HEK293T (cell line): ENCODE measurements around the gene GCNA.

Experiments
- CTCF ChIA-PET: fragments of 350-600 bp; formaldehyde crosslinking; extraction: SDS; loops from one replicate; lab custom pipeline; 2021; ENCODE audit warnings: antibody characterized with exemption, inconsistent platforms; lab: Yijun Ruan, JAX
- POLR2A ChIA-PET: fragments of 350-600 bp; formaldehyde crosslinking; extraction: SDS; loops from one replicate; lab custom pipeline; 2020; ENCODE audit warnings: antibody characterized with exemption, inconsistent platforms; lab: Yijun Ruan, JAX
- DNase-seq: peaks from one replicate; pipeline ENCODE4 v3.0.0; 2012; ENCODE audit warnings: mixed read lengths; ENCODE audit errors: extremely low spot score
- ARNT ChIP-seq: fragments of 450-650 bp; IDR thresholded peaks from 2 replicates; pipeline ENCODE4 v1.6.1; 2017; ENCODE audit warnings: mild to moderate bottlenecking
- BHLHE40 ChIP-seq: fragments of 450-650 bp; IDR thresholded peaks from 2 replicates; pipeline ENCODE4 v1.6.1; 2016; ENCODE audit warnings: mild to moderate bottlenecking, moderate library complexity, borderline replicate concordance
- CTBP1 ChIP-seq: fragments of 450-650 bp; IDR thresholded peaks from 2 replicates; pipeline ENCODE4 v1.6.1; 2016; ENCODE audit warnings: borderline replicate concordance
- ELF4 ChIP-seq: fragments of 450-650 bp; IDR thresholded peaks from 2 replicates; pipeline ENCODE4 v1.6.1; 2017; ENCODE audit warnings: antibody characterized with exemption
- FOXA1 ChIP-seq: fragments of 450-650 bp; IDR thresholded peaks from 2 replicates; pipeline ENCODE4 v1.6.1; 2016; ENCODE audit warnings: mild to moderate bottlenecking
- FOXK2 ChIP-seq: fragments of 450-650 bp; IDR thresholded peaks from 2 replicates; pipeline ENCODE4 v1.6.1; 2016; ENCODE audit warnings: mild to moderate bottlenecking
- FOXM1 ChIP-seq: fragments of 450-650 bp; IDR thresholded peaks from 2 replicates; pipeline ENCODE4 v1.6.1; 2017; ENCODE audit warnings: mild to moderate bottlenecking, borderline replicate concordance
- HDGF ChIP-seq: fragments of 450-650 bp; IDR thresholded peaks from 2 replicates; pipeline ENCODE4 v1.6.1; 2017; ENCODE audit warnings: antibody characterized with exemption, borderline replicate concordance
- L3MBTL2 ChIP-seq: fragments of 450-650 bp; conservative IDR thresholded peaks from 2 replicates; pipeline ENCODE4 v1.6.1; 2016; ENCODE audit warnings: mild to moderate bottlenecking
- LEF1 ChIP-seq: fragments of 450-650 bp; IDR thresholded peaks from 2 replicates; pipeline ENCODE4 v1.6.1; 2017; ENCODE audit warnings: mild to moderate bottlenecking, borderline replicate concordance
- NFRKB ChIP-seq: fragments of 450-650 bp; IDR thresholded peaks from 2 replicates; pipeline ENCODE4 v1.6.1; 2016; ENCODE audit warnings: mild to moderate bottlenecking, moderate library complexity
- SP1 ChIP-seq: fragments of 450-650 bp; IDR thresholded peaks from 2 replicates; pipeline ENCODE4 v1.6.1; 2017
- SUZ12 ChIP-seq: fragments of 450-650 bp; IDR thresholded peaks from 2 replicates; pipeline ENCODE4 v1.6.1; 2016; ENCODE audit warnings: mild to moderate bottlenecking
- TARDBP ChIP-seq: fragments of 450-650 bp; IDR thresholded peaks from 2 replicates; pipeline ENCODE4 v1.6.1; 2016
- ZNF384 ChIP-seq: fragments of 450-650 bp; IDR thresholded peaks from 2 replicates; pipeline ENCODE4 v1.6.1; 2016
- TF ChIP-seq, protein P1 (sequence below): fragments of 450-650 bp; IDR thresholded peaks from 2 replicates; pipeline ENCODE4 v1.6.1; 2016

Gene GCNA, protein sequence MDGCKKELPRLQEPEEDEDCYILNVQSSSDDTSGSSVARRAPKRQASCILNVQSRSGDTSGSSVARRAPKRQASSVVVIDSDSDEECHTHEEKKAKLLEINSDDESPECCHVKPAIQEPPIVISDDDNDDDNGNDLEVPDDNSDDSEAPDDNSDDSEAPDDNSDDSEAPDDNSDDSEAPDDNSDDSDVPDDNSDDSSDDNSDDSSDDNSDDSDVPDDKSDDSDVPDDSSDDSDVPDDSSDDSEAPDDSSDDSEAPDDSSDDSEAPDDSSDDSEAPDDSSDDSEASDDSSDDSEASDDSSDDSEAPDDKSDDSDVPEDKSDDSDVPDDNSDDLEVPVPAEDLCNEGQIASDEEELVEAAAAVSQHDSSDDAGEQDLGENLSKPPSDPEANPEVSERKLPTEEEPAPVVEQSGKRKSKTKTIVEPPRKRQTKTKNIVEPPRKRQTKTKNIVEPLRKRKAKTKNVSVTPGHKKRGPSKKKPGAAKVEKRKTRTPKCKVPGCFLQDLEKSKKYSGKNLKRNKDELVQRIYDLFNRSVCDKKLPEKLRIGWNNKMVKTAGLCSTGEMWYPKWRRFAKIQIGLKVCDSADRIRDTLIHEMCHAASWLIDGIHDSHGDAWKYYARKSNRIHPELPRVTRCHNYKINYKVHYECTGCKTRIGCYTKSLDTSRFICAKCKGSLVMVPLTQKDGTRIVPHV

DNA sequence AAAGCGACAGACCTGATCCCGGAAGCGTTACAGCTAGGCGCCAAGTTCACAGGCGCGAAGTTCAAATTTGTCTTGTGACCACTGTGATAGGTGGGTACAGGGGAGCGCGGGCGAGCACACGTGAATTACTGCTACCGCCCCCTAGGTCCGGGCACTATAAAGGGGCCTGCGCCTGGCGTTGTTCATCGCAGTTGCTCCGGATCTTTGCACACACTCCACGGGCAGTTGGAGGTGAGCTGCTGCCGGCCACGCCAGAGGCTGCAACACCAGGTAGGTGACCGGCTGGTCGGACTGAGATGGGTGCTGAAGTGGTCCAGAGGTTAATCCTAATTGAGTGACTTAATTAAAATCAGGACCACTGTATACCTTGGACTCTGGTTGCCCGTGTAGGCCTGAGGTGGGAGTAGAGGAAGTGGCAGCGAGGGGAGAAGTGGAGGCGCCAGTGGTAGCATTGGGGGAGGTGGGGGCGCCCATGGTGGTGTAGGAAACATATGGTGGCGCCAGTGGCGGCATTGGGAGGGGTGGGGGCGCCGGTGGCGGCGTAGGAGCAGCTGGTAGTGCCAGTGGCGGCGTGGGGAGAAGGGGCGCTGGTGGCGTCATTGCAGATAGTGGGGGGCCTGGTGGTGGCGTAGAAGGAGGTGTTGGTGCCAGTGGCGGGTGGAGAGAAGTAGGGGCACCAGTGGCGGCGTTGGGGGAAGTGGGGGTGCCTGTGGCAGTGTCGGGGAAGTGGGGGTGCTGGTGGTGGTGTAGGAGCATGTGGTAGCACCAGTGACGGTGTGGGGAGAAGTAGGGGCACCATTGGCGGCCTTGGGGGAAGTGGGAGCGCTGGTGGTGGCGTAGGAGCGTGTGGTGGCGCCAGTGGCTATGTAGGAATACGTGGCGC lies at the start of gene GCNA:
GCNA (plus strand) TSS at position 185 of the 883 bp plus-strand sequence. CDS start 2,385 bp downstream, outside the sequence.
- TF ChIP-seq SUZ12 (no peak), L3MBTL2 (no peak), TARDBP (no peak), ARNT (no peak), FOXM1 (no peak), NFRKB (no peak), FOXA1 (no peak), LEF1 (no peak)
- TF ChIP-seq, protein P1, sequence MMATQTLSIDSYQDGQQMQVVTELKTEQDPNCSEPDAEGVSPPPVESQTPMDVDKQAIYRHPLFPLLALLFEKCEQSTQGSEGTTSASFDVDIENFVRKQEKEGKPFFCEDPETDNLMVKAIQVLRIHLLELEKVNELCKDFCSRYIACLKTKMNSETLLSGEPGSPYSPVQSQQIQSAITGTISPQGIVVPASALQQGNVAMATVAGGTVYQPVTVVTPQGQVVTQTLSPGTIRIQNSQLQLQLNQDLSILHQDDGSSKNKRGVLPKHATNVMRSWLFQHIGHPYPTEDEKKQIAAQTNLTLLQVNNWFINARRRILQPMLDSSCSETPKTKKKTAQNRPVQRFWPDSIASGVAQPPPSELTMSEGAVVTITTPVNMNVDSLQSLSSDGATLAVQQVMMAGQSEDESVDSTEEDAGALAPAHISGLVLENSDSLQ: no peak
- no peak for DNase-seq
- CTCF ChIA-PET: no interaction called here
- POLR2A ChIA-PET: no interaction called here

DNA sequence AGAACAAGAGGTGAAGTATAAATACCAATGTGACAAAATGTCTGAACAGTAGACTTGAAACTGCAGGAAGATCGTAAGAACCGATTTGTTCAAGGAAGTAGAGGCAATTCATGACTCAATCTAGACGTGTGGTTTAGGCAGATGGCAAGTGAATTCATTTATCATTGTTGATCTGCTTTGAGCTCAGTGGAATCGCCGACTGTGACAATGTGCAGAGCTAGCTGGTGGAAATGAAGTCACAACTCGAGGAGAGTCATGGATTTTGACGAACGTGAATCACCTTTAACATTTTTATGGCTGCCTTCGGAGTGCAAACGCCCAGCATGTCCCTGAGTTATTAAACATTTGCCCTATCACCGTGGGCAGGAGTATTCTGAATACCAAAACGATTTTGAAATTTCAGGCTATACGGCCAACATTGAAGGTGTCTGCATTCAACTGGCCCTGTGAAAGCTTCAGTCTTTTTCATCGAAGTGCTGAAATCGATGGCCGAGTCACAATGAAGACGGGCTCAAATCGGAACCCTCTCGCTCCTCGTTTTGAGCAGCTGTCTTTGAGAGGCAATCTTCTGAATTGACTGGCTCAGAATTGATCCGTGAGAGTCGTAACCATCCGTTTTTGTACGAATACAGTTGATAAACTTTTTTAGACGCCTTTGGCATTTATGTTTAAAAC lies 46.0 kb upstream of the GCNA start:
- ChIA-PET POLR2A (interaction anchor here (0.6 to 4.6 kb wide), 8 partner anchors 9 to 249 kb away, joined by 3 to 41 read pairs (median 5); partner anchors contain the start of genes NONO and TAF1), CTCF (no interaction called here)
- no peak for TF ChIP-seq ELF4
- TF ChIP-seq, protein P1: peak; percentile 44
- peak; percentile 18 for DNase-seq

DNA sequence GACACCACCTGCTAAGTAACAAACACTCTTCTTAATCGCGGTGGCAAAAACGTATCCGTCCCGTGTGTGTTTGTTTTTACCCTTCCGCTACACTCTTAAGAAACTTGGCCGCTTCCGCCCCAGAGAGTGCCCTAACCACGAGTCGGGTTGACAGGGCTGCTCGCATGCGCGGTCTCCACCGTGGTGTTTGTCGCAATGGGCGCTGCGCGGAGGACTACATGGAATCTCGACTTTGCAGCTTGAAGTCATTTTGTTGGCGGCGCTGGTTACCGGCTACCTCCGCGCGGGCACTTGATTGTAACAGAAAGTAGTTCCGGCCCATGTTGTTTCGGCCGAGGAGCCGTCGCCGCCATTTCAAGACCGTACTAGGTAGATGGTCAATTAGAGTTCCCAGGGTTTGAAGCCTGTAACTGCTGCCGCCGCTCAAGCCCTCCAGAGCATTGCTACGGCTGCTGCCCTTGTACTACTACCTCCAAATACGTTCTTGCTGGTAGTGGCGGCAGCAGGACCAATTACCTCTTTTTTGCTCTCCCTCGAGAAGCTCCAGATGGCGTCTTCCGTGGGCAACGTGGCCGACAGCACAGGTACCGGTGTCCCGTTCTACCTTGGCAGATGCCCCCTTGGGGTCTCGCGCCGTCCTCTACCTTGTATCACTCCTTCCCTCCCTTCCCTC lies 45.3 kb upstream of the GCNA start, which contains the start of gene OGT:
OGT (plus strand) TSS at position 352 of the 673 bp plus-strand sequence; CDS start at position 548, 196 bp downstream.
- peak; percentile 80 for DNase-seq
- ChIA-PET CTCF (no interaction called here), POLR2A (interaction anchor here (0.6 to 4.6 kb wide), 11 partner anchors 8 to 250 kb away, joined by 3 to 41 read pairs (median 4); partner anchors contain the start of genes NONO and TAF1)
- TF ChIP-seq L3MBTL2 (peak; percentile 53; the same call in 1 of the 2 replicates), SP1 (no peak), HDGF (no peak), FOXM1 (no peak), TARDBP (no peak), FOXA1 (no peak), SUZ12 (no peak), LEF1 (no peak), ARNT (0 out of 2 replicates have a peak, but pooled peaks have one; percentile 18), NFRKB (peak; percentile 95), ZNF384 (no peak), ELF4 (peak; percentile 35; the same call in 1 of the 2 replicates), FOXK2 (peak; percentile 76)

DNA sequence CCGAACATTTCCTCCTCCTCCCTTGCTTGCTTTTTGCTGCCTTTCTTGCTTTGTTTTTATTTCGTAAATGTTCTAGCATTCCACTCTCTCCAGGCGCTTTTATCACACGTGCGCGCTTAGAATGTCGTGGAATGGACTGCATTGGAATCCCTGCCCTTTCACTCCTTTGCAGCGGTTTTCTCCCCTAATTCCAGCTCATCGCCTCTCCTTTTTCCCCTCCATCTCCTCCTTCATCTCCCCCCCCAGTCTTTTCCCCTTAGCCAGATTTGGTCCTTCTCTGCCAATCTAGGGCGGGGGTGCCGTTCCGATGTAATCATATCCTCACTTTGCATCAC lies 44.8 kb upstream of the GCNA start:
- TF ChIP-seq, protein P1: no peak
- TF ChIP-seq FOXA1: no peak
- no peak for TF ChIP-seq ARNT
- no peak for TF ChIP-seq SP1
- no peak for TF ChIP-seq NFRKB
- no peak for TF ChIP-seq FOXK2
- TF ChIP-seq SUZ12: no peak
- no peak for TF ChIP-seq L3MBTL2
- no peak for TF ChIP-seq ELF4
- no peak for TF ChIP-seq LEF1
- TF ChIP-seq FOXM1: no peak
- TF ChIP-seq CTBP1: no peak
- no peak for TF ChIP-seq ZNF384
- TF ChIP-seq HDGF: no peak
- no peak for TF ChIP-seq BHLHE40
- TF ChIP-seq TARDBP: no peak
- no peak for DNase-seq
- ChIA-PET POLR2A (interaction anchor here (0.6 to 4.6 kb wide), 9 partner anchors 11 to 250 kb away, joined by 3 to 41 read pairs (median 5); partner anchors contain the start of genes NONO and TAF1), CTCF (no interaction called here)
